ENCODE data around the gene KRTAP12-2.

GRCh38 chr21:44706706-44707581, 40.2 kb upstream of the KRTAP12-2 start:
- TF ChIP-seq POLR2A (IDR thresholded peaks at IDR 0.05; ENCODE audit: low read depth, low read length) (no peak), CTCF (IDR thresholded peaks at IDR 0.05; ENCODE audit: extremely low read depth in 1 of 2, insufficient read depth in 1 of 2, low read depth in 1 of 2, low read length in 2 of 2) (no peak)

Measured in endothelial cell of umbilical vein (primary cell).